K562 (cell line): ENCODE data around the gene CDK5RAP3. TPM values are rescaled to one million over a fixed set of nuclear protein-coding genes. Genes with fewer than 3 reads are reported as not detected.

ENCODE experiments used
- CTCF ChIP-seq, 3 experiments: IDR thresholded peaks in 2 of 3; conservative IDR thresholded peaks in 1 of 3; 2 replicates each; pipeline ENCODE4 v1.5.1; 2011 to 2012; ENCODE audit warnings: low read length in 3 of 3, mild to moderate bottlenecking in 3 of 3, control low read depth in 2 of 3, improper control_type of control experiment in 1 of 3, inconsistent platforms in 1 of 3, low read depth in 1 of 3, mixed read lengths in 1 of 3, moderate library complexity in 1 of 3; ENCODE audit not compliant: insufficient read depth in 2 of 3
- ELK1 ChIP-seq: sonication (generic); formaldehyde crosslinking; IDR thresholded peaks from 2 replicates; pipeline ENCODE4 v1.8.1; 2022; ENCODE audit warnings: missing genetic modification reagents
- EP300 ChIP-seq: IDR thresholded peaks from 2 replicates; pipeline ENCODE4 v1.6.1; 2012; ENCODE audit warnings: low read length, improper control_type of control experiment
- HES1 ChIP-seq: fragments of 450-650 bp; IDR thresholded peaks from 2 replicates; pipeline ENCODE4 v1.6.1; 2016; ENCODE audit warnings: low read depth, mild to moderate bottlenecking, moderate library complexity
- MAFF ChIP-seq: IDR thresholded peaks from 2 replicates; pipeline ENCODE4 v1.6.1; 2012; ENCODE audit warnings: low read length, improper control_type of control experiment
- MTA2 ChIP-seq: fragments of 450-650 bp; IDR thresholded peaks from 2 replicates; pipeline ENCODE4 v1.6.1; 2016; ENCODE audit warnings: low read depth
- MTF1 ChIP-seq: fragments of 250-450 bp; sonication (Bioruptor Pico); IDR thresholded peaks from 2 replicates; pipeline ENCODE4 v1.9.0; 2021; ENCODE audit warnings: moderate library complexity, mild to moderate bottlenecking, inconsistent platforms, borderline replicate concordance
- NRF1 ChIP-seq, 2 experiments: fragments of 450-650 bp; IDR thresholded peaks in 1 of 2; conservative IDR thresholded peaks in 1 of 2; 2 replicates each; pipeline ENCODE4 v1.6.1; 2014; ENCODE audit warnings: mild to moderate bottlenecking in 2 of 2
- SREBF1 ChIP-seq: fragments of 150-350 bp; IDR thresholded peaks from 2 replicates; pipeline ENCODE4 v1.6.1; 2014; ENCODE audit warnings: antibody characterized with exemption, low read depth, low read length, borderline replicate concordance
- TCF3 ChIP-seq: sonication (generic); formaldehyde crosslinking; IDR thresholded peaks from 2 replicates; pipeline ENCODE4 v1.4.0; 2020; ENCODE audit warnings: mild to moderate bottlenecking, missing genetic modification reagents
- TCF7 ChIP-seq: sonication (generic); IDR thresholded peaks from 2 replicates; pipeline ENCODE4 v1.6.1; 2016; ENCODE audit warnings: antibody characterized with exemption, borderline replicate concordance
- ZNF124 ChIP-seq: sonication (generic); formaldehyde crosslinking; IDR thresholded peaks from 2 replicates; pipeline ENCODE4 v1.8.1; 2022; ENCODE audit warnings: missing genetic modification reagents
- ZNF146 ChIP-seq: IDR thresholded peaks from one replicate; pipeline ENCODE4 v1.6.1; 2018; ENCODE audit warnings: missing compliant biosample characterization; ENCODE audit not compliant: unreplicated experiment
- ZNF174 ChIP-seq: fragments of 250-450 bp; sonication (Bioruptor Pico); IDR thresholded peaks from 2 replicates; pipeline ENCODE4 v1.4.0; 2020; ENCODE audit warnings: mild to moderate bottlenecking
- ZNF23 ChIP-seq: fragments of 250-450 bp; sonication (Bioruptor Pico); IDR thresholded peaks from 2 replicates; pipeline ENCODE4 v1.4.0; 2020; ENCODE audit warnings: mild to moderate bottlenecking
- ZNF407 ChIP-seq: fragments of 450-650 bp; IDR thresholded peaks from 2 replicates; pipeline ENCODE4 v1.6.1; 2016; ENCODE audit warnings: low read depth
- ZNF830 ChIP-seq: fragments of 250-450 bp; sonication (Bioruptor Pico); IDR thresholded peaks from 2 replicates; pipeline ENCODE4 v1.5.0; 2021; ENCODE audit warnings: mild to moderate bottlenecking
- polyA plus RNA-seq, 8 experiments: library from polyadenylated mRNA; depleted of rRNA in 4 of 8; stranded (reverse) in 5 of 8; unstranded in 3 of 8; fragments of >200 nt; fragmentation: Nextera tagmentation in 2 of 8; fragmentation: Illumina TruSeq in 1 of 8; extraction: Ambion mirVana in 2 of 8; extraction: Trizol in 1 of 8; gene quantifications; 2 replicates each; pipeline versions ENCODE4 v1.2.1 to v1.2.3, GENCODE V29; 2011 to 2014; ENCODE audit warnings: inconsistent platforms in 1 of 8, missing spikeins in 1 of 8
- total RNA-seq, 7 experiments: library from RNA; depleted of rRNA in 6 of 7; stranded (reverse); fragments of >200 nt in 6 of 7; fragmentation: Illumina TruSeq in 2 of 7; extraction: Trizol in 2 of 7; gene quantifications; 2 replicates each; pipeline versions ENCODE4 v1.2.1 to v1.2.3, GENCODE V29; 2011 to 2021; ENCODE audit warnings: low replicate concordance in 1 of 7

Gene CDK5RAP3
- total and polyA plus RNA-seq, 9 of the 15 experiments (the other 6 are each of a cell fraction or from before 2014, with no cell fraction given) = 44.2 to 202 (median 91.5) TPM

- no peak for TF ChIP-seq HES1
- peak; percentile 38; the same call in 1 of the 2 replicates for TF ChIP-seq TCF3 (CRISPR knock-in tag)
- TF ChIP-seq TCF7 = no peak
- TF ChIP-seq MTF1 (CRISPR knock-in tag) = no peak
- TF ChIP-seq MAFF = no peak
- TF ChIP-seq ZNF407 = peak; percentile 79; the same call in 1 of the 2 replicates
- TF ChIP-seq ZNF23 (CRISPR knock-in tag) = no peak
- TF ChIP-seq ZNF146 = no peak
- TF ChIP-seq NRF1 (conservative IDR thresholded peaks at IDR 0.05 in 1 of 2, IDR thresholded peaks at IDR 0.05 in 1 of 2) = peak; percentile 82 to 84
- TF ChIP-seq SREBF1 = no peak
- TF ChIP-seq ZNF174 (CRISPR knock-in tag) = no peak
- TF ChIP-seq MTA2 = no peak
- TF ChIP-seq CTCF (IDR thresholded peaks at IDR 0.05 in 2 of 3, conservative IDR thresholded peaks at IDR 0.05 in 1 of 3; ENCODE audit: insufficient read depth in 2 of 3, low read depth in 1 of 3, low read length in 3 of 3) = peak; percentile 98 to 99 (median 98)
- no peak for TF ChIP-seq ZNF830 (CRISPR knock-in tag)
- TF ChIP-seq ELK1 (CRISPR knock-in tag) = no peak
- TF ChIP-seq ZNF124 (CRISPR knock-in tag) = no peak; the same call in 1 of the 2 replicates
- no peak for TF ChIP-seq EP300
These were observed at the start of gene CDK5RAP3 (continued) for GRCh38 chr17:47970725-47971499.
